ENCODE measurements around the gene NKX6-2.
"Not testable (repeated sequence)": the region's sequence is repeated elsewhere in the genome, so short reads cannot be mapped to it uniquely, and the experiment has no call there.

Gene NKX6-2

DNA sequence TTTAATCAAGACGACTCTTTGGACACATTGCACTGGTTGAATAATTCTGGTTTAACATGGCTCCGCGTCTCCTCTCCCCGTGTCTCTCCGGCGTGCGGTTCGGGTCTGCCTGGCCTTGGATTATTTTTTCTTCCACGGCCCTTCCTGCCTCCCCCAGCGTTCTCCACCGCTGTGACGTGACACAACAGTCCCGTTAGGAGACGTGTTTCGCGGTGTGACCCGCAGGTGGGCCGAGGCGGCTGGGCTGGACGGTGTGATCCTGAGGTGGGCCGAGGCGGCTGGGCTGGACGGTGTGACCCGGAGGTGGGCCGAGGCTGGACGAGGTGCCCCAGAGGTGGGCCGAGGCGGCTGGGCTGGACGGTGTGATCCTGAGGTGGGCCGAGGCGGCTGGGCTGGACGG lies 12.0 kb upstream of the NKX6-2 start:
- DNase-seq (ENCODE audit: low read depth in 2 of 2): not testable (repeated sequence)

GRCh38 chr10:132796846-132797245 lies 10.9 kb upstream of the NKX6-2 start:
- DNase-seq (ENCODE audit: low read depth in 2 of 2): no peak

DNA sequence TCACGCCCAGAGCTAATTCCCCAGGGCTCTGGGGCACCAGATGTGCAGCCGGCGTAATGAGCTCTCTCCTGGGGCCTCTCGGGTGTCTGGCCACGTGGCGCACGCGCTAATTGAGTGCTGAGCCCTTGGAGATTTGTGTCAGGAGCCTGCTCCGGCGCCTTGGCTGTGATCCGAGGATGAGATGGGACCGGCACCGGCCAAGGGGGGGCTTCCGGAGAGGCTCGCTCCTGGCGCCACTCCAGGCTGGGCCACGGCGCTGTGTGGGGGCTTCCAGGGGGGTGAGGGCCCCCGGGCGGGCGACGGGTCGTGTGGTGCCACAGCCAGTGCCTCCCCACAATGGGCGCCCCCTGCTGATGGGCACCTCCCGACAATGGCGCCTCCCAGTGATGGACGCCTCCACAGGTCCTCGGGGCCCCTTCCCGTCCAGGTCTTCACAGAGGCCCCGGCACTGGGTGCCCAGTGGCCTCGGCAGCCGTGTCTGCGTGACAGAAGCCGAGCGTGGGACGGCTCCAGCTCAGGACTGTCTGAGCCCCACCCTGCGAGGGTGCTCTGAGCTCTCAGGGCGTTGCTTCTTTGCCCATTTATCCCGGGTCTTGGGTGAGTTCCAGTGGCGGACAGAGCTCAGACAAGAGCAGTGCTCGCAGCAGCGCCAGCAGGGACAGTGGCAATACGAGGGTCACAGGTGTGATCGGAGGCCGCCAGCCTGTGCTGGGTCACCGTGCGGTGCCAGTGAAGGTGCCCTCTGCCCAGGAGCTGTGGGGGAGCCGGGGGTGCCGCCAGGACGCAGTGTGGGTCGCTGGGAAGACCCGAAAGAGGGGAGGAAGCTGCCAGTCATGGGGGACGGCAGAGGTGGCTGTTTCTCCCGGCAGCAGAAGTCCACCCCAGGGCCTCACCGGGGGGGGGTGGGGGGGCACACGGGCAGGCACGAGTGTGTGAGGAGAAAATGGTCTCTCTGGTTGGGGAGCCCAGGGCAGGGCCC lies 8.2 kb upstream of the NKX6-2 start:
- no peak for DNase-seq (ENCODE audit: low read depth in 2 of 2)

DNA sequence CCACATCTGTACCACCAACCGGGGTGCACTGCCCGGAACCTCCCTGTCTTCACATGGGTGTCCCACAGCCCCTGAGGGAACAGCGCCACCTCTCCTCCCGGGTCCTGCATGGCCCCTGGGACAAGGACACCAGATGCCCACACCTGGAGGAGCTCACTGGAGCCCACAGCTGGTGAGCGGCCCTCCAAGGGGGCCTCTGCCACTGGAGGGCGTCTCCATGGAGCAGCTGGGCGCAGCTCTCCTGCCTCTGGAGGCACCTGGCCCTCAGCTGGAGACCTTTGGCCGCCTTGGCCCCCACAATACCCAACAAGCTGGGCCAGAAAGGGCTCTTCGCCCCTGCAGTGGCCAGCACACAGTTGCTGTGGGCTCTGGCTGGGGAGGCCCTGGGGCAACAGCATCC lies 7.3 kb upstream of the NKX6-2 start:
- no peak for DNase-seq (ENCODE audit: low read depth in 2 of 2)

DNA sequence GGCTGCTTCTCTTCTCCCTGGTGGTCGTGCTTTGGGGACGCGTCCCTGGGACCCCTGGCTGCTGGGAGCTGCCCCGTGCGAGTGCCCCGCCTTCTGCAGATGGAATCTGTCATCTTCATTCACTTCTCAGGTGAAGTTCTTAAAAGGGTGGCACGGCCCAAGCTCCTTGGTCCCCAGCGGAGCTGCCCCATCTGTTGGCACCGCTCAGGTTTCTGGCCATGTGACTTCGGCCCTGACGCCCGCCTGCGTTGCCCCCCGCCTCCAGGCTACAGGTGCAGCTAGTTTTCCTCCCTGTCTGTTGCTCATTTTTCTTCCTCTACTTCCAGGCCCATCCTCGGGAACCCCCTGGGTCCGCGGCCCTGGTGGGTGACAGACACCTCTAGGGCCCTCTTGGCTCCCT lies 6.8 kb upstream of the NKX6-2 start:
- DNase-seq (ENCODE audit: low read depth in 2 of 2): no peak

DNA sequence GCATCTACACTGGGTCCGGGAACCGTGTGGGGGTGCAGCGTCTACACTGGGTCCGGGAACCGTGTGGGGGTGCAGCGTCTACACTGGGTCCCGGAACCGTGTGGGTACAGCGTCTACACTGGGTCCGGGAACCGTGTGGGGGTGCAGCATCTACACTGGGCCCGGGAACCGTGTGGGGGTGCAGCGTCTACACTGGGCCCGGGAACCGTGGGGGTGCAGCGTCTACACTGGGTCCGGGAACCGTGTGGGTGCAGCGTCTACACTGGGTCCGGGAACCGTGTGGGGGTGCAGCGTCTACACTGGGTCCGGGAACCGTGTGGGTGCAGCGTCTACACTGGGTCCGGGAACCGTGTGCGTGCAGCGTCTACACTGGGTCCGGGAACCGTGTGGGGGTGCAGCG lies 6.2 kb upstream of the NKX6-2 start:
- not testable (repeated sequence) for DNase-seq (ENCODE audit: low read depth in 2 of 2)

- DNase-seq (ENCODE audit: low read depth in 2 of 2): no peak
Observed at GRCh38 chr10:132790934-132791829, 5.2 kb upstream of the NKX6-2 start.

GRCh38 chr10:132790470-132790869 lies 4.5 kb upstream of the NKX6-2 start:
- no peak for DNase-seq (ENCODE audit: low read depth in 2 of 2)

DNA sequence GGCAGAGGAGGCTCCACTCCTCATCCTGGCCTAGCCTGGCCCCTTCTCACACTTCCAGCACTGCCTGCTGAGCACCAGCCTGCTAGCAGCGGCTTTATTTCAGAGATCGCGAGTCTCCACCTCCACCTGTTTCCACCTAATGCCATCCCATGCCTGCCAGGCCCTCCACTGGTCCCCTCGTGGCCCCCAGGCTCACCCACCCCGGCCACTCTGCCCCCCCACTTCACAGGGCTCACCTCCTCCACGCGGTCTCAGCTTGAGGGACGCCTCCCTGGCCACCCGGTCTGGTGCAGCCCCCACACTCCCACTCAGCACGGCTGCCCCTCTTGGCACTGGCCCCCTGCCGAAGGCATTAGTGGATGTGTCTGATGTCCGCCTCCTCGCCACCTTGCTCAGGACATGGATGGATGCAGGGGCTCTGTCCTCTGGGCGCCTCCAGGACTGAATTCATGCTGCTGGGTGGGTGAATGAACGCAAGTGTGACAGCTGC lies 3.8 kb upstream of the NKX6-2 start:
- DNase-seq (ENCODE audit: low read depth in 2 of 2): no peak

- DNase-seq (ENCODE audit: low read depth in 2 of 2): no peak
Observed at GRCh38 chr10:132788831-132789219, 2.9 kb upstream of the NKX6-2 start.

- DNase-seq (ENCODE audit: low read depth in 2 of 2): no peak
Observed at GRCh38 chr10:132788180-132788830, 2.4 kb upstream of the NKX6-2 start.

DNA sequence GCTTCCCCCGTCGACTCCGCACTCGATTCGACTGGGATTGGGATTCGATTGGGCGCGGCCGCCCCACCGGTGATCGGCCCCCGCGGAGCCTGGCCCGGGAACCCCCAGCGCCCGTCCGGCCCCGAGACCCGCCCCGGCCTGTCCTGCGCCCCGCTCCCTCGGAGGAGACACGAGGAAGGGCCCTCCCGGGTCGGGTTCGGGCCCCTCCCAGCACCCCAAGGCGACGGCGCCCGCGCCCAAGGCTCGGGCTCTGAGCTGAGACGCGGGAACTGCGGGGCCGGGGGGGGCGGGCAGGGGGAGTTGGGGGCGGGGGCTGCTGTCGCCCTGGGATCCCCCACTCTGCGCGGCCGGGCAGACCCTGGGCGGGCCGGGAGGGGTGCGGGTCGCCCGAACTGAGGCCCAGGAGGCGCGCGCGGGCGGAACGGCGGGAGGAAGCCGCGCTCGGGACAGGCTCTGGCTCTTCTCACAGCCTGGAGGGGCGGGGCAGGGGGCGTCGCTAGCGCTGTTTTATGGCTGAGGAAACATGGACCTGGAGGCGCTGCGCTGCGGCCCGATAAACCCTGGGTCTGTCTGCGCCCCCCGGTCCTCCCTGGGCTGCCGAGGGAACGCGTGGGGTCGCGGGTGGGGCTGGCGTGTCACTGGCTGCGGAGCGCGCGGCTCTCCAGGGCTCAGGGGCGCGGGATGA lies 1.7 kb upstream of the NKX6-2 start:
- no peak for DNase-seq (ENCODE audit: low read depth in 2 of 2)

- DNase-seq (ENCODE audit: low read depth in 2 of 2): no peak
Observed at GRCh38 chr10:132786884-132787494, 1.0 kb upstream of the NKX6-2 start.

- no peak for DNase-seq (ENCODE audit: low read depth in 2 of 2)
Observed at GRCh38 chr10:132786476-132786883, 533 bp upstream of the NKX6-2 start.

DNA sequence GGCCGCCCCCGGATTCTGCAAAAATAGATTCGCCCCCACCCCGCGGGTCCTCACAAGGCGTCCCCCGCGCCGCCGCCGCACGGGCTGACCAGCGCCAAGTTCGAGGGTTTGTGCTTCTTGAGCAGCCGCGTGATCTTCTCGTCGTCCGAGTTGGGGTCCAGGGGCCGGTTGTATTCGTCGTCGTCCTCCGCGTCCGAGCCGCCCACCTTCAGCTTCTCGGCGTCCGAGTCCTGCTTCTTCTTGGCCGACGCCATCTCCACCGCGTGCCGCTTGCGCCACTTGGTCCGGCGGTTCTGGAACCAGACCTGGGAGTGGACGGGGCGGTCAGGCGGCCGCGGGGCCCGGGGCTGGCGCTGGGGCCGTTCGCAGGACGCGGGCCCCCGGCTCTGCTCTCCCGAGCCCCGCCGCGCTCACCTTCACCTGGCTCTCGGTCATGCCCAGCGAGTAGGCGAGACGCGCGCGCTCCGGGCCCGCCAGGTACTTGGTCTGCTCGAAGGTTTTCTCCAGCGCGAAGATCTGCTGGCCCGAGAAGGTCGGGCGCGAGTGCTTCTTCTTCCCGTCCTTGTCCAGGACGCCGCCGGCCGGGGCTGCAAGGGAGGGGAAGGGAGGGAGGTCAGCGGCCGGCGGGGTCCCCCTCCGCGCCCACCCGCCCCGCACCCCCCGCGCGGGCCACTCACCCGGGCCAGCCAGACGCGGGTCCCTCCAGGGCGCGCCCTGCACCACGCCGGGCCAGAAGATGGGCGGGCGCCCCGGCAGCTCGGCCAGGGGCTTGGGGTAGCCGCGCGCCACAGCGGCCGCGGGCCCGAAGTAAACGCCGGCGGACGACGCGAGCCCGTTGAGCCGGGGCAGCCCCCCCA lies 853 bp downstream of the NKX6-2 start:
- DNase-seq (ENCODE audit: low read depth in 2 of 2): no peak

- DNase-seq (ENCODE audit: low read depth in 2 of 2): no peak
Observed at GRCh38 chr10:132783940-132784865, 1.7 kb downstream of the NKX6-2 start.

- DNase-seq (ENCODE audit: low read depth in 2 of 2): no peak
Observed at GRCh38 chr10:132783165-132783939, 2.6 kb downstream of the NKX6-2 start.

DNA sequence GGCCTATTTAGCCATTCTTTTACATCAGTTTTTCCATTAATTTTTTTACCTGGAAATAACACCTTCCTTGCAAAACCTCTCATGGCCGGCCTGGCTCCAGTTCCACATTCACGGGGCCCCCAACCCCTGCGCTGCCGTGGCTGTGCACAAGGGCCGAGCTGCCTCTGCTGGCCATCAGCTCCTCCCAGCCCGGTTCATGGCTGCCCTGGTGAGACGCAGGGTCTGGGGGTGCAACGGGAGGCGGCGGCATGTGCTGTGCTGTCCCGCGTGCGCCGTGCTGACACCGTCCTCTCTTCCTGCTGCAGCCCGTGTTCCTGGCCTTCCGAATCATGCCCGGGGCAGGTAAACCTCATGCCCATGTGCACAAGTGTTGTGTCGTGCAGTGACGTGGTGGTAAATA lies 4.4 kb downstream of the NKX6-2 start:
- DNase-seq (ENCODE audit: low read depth in 2 of 2): no peak

Measured in stimulated activated CD8-positive, alpha-beta memory T cell treated with anti-CD3 and anti-CD28 coated beads, Interleukin-7, amount 100 ng/mL, for 1 hour (primary cell).